Tibial nerve (tissue), 4 donors: ENCODE data around the gene JAK1. TPM values are rescaled to one million over a fixed set of nuclear protein-coding genes. Genes with fewer than 3 reads are reported as not detected.
"Not testable (repeated sequence)": the region's sequence is repeated elsewhere in the genome, so short reads cannot be mapped to it uniquely, and the experiment has no call there.

Experiments
- DNase-seq, 2 donors: peaks; one replicate each; pipeline ENCODE4 v3.0.0-alpha.2; 2019; ENCODE audit warnings: low spot score in 2 of 2
- H3K27ac ChIP-seq, 4 donors: fragments of 200-600 bp; sonication (generic) in 3 of 4; one replicate each; pipeline ENCODE4 v1.5.1; 2017 to 2019; ENCODE audit warnings: mild to moderate bottlenecking in 1 of 4
- H3K27me3 ChIP-seq, 2 donors: fragments of 200-600 bp; sonication (generic) in 1 of 2; one replicate each; pipeline versions ENCODE4 v1.5.1 to v1.6.0; 2017 to 2019
- H3K36me3 ChIP-seq, 3 donors: fragments of 200-600 bp; sonication (generic); one replicate each; pipeline ENCODE4 v1.5.1; 2018 to 2019
- H3K4me1 ChIP-seq, 4 donors: fragments of 200-600 bp; sonication (generic) in 3 of 4; one replicate each; pipeline ENCODE4 v1.5.1; 2017 to 2019
- H3K4me3 ChIP-seq, 4 donors: fragments of 200-600 bp; sonication (generic) in 3 of 4; one replicate each; pipeline ENCODE4 v1.5.1; 2017 to 2019; ENCODE audit warnings: mild to moderate bottlenecking in 1 of 4, moderate library complexity in 1 of 4
- H3K9me3 ChIP-seq, 4 donors: fragments of 200-600 bp; sonication (generic) in 3 of 4; one replicate each; pipeline ENCODE4 v1.5.1; 2017 to 2019
- CTCF ChIP-seq, 5 experiments: fragments of 200-600 bp in 3 of 5; fragments of 450-650 bp in 2 of 5; sonication (generic) in 3 of 5; IDR thresholded peaks; one replicate each; pipeline ENCODE4 v1.5.1; 2016 to 2019; ENCODE audit warnings: antibody characterized with exemption in 5 of 5, mild to moderate bottlenecking in 3 of 5, moderate library complexity in 2 of 5
- EP300 ChIP-seq, 2 donors: sonication (generic); formaldehyde crosslinking; IDR thresholded peaks; one replicate each; pipeline ENCODE4 v1.6.1; 2017; ENCODE audit warnings: antibody characterized with exemption in 2 of 2, mild to moderate bottlenecking in 1 of 2
- POLR2A ChIP-seq, 2 donors: fragments of 450-650 bp; IDR thresholded peaks; one replicate each; pipeline ENCODE4 v1.6.1; 2017; ENCODE audit warnings: antibody characterized with exemption in 2 of 2, mild to moderate bottlenecking in 2 of 2, moderate library complexity in 2 of 2
- WGBS, 2 donors: methylation state at CpG; one replicate each; pipeline ENCODE4 v1.1.5; 2018; 5-methylcytosine and 5-hydroxymethylcytosine counted together
- total RNA-seq, 4 donors: library from RNA; depleted of rRNA; stranded (reverse); fragments of >200 nt; gene quantifications; one replicate each; pipeline ENCODE4 v1.1.0, GENCODE V29; 2016

JAK1 gene
- total RNA-seq, 4 donors from 2014 or later: 114 to 222 (median 138) TPM

DNA sequence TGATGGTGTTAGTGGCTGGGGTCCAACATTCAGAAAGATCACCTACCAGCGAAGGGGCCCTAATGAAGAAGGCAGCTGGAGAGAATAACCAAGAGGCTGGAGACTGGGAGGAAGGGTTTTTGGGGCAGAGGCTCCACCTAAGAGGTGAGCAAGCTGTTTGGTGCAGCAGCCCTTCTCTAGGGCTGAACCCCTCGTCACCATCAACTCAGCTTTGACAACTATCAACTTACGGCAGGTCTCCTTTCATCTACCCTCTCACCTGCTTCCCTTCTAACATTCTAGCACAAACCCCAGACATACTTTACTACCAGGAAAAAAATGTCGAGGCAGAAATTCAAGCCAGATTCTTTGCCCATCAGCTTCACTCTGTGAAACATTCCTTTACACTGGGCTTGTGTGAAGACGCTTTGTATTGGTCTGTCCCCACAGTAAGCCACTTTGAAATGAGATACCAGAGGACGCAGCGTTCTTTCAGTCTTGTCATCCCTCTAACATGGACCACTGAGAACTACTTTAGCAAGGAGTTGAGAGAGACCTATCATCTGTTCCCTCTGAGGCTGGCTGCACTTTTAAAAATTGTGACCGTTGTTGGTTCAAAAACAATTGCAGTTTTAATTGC is 136.8 kb downstream of the JAK1 start:
- peaks cover 0 to 33% (median 8%) of the 10 kb centered on the region in 3 donors for H3K36me3 ChIP-seq
- DNase-seq: no peak
- 60 to 66% methylated on average over 8 of the region's 8 CpGs for WGBS, 2 donors
- H3K4me1 ChIP-seq: peaks cover 0 to under 1% (median 0%) of the 10 kb centered on the region in 4 donors
- no peaks in the 10 kb centered on the region for H3K27me3 ChIP-seq
- H3K4me3 ChIP-seq: no peak overlapping the region
- no peak overlapping the region for H3K27ac ChIP-seq
- no peaks in the 10 kb centered on the region for H3K9me3 ChIP-seq
- TF ChIP-seq POLR2A (IDR thresholded peaks at IDR 0.05): no peak
- no peak for TF ChIP-seq CTCF (IDR thresholded peaks at IDR 0.05)
- TF ChIP-seq EP300 (IDR thresholded peaks at IDR 0.05): no peak

- TF ChIP-seq EP300 (IDR thresholded peaks at IDR 0.05) (no peak), POLR2A (IDR thresholded peaks at IDR 0.05) (no peak), CTCF (IDR thresholded peaks at IDR 0.05) (no peak)
- Histone ChIP-seq H3K27me3 (no peaks in the 10 kb centered on the region), H3K4me1 (peaks cover 0 to 7% (median 0%) of the 10 kb centered on the region in 4 donors), H3K9me3 (no peaks in the 10 kb centered on the region), H3K4me3 (no peak overlapping the region), H3K36me3 (peaks cover 0 to 26% (median 8%) of the 10 kb centered on the region in 3 donors), H3K27ac (no peak overlapping the region)
- no peak for DNase-seq
- 25% methylated on average over 1 of the region's 1 CpG for WGBS, 2 donors
These were observed 137.5 kb downstream of the JAK1 start for GRCh38 chr1:64828829-64829228.

- peaks cover 0 to 7% (median 0%) of the 10 kb centered on the region in 4 donors for H3K4me1 ChIP-seq
- TF ChIP-seq POLR2A (IDR thresholded peaks at IDR 0.05) (no peak), CTCF (IDR thresholded peaks at IDR 0.05) (no peak), EP300 (IDR thresholded peaks at IDR 0.05) (no peak)
- peaks cover 0 to 9% (median 0%) of the 10 kb centered on the region in 3 donors for H3K36me3 ChIP-seq
- H3K9me3 ChIP-seq: no peaks in the 10 kb centered on the region
- no peak for DNase-seq
- no peak overlapping the region for H3K27ac ChIP-seq
- H3K4me3 ChIP-seq: no peak overlapping the region
- 80 to 90% methylated on average over 5 of the region's 5 CpGs for whole genome bisulfite sequencing, 2 donors
- no peaks in the 10 kb centered on the region for H3K27me3 ChIP-seq
These were observed 139.4 kb downstream of the JAK1 start for GRCh38 chr1:64826991-64827390.

DNA sequence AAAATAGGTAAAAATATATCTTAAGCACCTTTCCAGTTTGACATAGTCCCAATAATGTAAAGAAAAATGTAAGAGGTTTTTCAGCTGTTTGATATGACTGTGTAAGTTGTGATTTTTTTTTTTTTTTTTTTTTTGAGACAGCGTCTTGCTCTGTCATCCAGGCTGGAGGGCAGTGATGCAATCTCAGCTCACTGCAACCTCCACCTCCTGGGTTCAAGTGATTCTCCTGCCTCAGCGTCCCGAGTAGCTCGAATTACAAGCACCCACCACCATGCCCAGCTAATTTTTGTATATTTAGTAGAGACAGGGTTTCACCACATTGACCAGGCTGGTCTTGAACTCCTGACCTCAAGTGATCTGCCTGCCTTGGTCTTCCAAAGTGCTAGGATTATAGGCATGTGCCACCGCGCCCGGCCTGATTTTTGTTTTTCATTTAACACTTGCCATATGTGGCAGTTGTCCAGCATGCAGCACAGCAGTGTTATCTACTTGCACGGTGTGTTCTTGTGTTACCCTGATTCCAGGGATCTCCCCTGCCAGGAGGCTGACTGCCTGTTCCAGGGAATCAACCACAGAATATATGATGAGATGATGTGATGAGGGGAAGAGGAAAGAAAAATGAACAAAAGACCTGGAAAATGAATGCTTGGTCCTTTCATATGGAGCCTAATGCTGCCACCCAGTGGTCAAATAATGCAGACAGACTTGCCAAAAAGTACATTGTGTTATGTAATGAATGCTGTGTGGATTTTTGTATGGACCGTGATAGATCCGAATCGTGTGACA is 142.5 kb downstream of the JAK1 start:
- Histone ChIP-seq H3K4me1 (peaks cover 0 to 7% (median 0%) of the 10 kb centered on the region in 4 donors), H3K9me3 (no peaks in the 10 kb centered on the region), H3K27ac (no peak overlapping the region), H3K27me3 (no peaks in the 10 kb centered on the region), H3K36me3 (no peaks in the 10 kb centered on the region), H3K4me3 (no peak overlapping the region)
- 53 to 55% methylated on average over 11 of the region's 11 CpGs for WGBS, 2 donors
- TF ChIP-seq CTCF (IDR thresholded peaks at IDR 0.05) (peak; percentile 75 to 87 (median 79)), POLR2A (IDR thresholded peaks at IDR 0.05) (no peak)
- peak; percentile 59 to 91 for DNase-seq

DNA sequence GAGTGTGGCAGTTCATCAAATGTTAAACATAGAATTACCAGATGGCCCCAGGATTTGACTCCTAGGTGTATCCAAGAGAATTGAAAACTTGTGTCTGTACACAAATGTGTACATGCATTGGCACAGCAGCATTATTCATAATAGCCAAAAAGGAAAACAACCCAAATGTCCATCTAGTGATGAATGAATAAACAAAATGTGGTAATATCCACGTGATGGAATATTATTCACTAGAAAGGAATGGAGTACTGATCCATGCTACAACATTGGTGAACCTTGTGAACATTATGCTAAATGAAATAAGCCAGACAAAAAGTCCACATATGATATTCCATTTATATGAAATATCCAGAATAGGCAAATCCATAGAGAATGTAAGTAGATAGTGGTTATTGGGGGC is 143.7 kb downstream of the JAK1 start:
- H3K9me3 ChIP-seq: no peaks in the 10 kb centered on the region
- 41 to 45% methylated on average over 1 of the region's 1 CpG for WGBS, 2 donors
- H3K4me1 ChIP-seq: peaks cover 0 to 7% (median 0%) of the 10 kb centered on the region in 4 donors
- H3K27ac ChIP-seq: no peak overlapping the region
- no peaks in the 10 kb centered on the region for H3K27me3 ChIP-seq
- H3K36me3 ChIP-seq: no peaks in the 10 kb centered on the region
- DNase-seq: no peak
- H3K4me3 ChIP-seq: no peak overlapping the region
- TF ChIP-seq POLR2A (IDR thresholded peaks at IDR 0.05) (no peak), CTCF (IDR thresholded peaks at IDR 0.05) (no peak), EP300 (IDR thresholded peaks at IDR 0.05) (no peak)

GRCh38 chr1:64820572-64820971 is 145.8 kb downstream of the JAK1 start:
- 77 to 90% methylated on average over 3 of the region's 3 CpGs for WGBS, 2 donors
- not testable (repeated sequence) for H3K9me3 ChIP-seq, H3K27me3 ChIP-seq, H3K27ac ChIP-seq, H3K36me3 ChIP-seq, H3K4me3 ChIP-seq, H3K4me1 ChIP-seq, DNase-seq

GRCh38 chr1:64817364-64817763 is 149.0 kb downstream of the JAK1 start:
- not testable (repeated sequence) for DNase-seq, H3K27ac ChIP-seq, H3K27me3 ChIP-seq, H3K9me3 ChIP-seq, H3K4me3 ChIP-seq, H3K4me1 ChIP-seq
- WGBS, 2 donors: 89 to 90% methylated on average over 5 of the region's 5 CpGs
- H3K36me3 ChIP-seq: peaks cover 0 to 11% (median 0%) of the 10 kb centered on the region in 3 donors
